GM12874 (cell line): ENCODE measurements around the gene ACYP1.

ENCODE experiments used
- TF ChIP-seq, protein P1 (sequence below): IDR thresholded peaks from 2 replicates; pipeline ENCODE4 v1.5.1; 2011; ENCODE audit warnings: low read depth, mild to moderate bottlenecking, control low read depth, low read length, moderate library complexity; ENCODE audit not compliant: insufficient read depth

Gene ACYP1

DNA sequence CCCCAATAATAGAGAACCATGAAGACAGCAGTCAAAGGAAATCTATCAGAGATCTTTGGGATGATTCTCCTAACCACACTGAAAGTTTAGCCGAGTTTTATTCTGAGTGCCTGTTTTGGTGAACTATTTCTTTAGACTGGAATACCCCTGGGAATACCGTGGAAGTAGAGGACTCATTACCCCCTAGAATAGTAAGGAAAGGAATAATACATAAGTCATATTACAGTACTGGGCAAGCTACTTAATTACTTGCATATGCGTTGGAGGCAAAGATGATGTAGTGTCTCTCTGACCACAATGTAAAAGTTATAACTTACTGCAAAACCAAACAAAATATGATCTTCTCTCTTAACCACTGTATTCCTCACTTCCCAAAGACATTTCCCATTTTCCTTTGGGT is 31.1 kb upstream of the ACYP1 start:
- TF ChIP-seq, protein P1, sequence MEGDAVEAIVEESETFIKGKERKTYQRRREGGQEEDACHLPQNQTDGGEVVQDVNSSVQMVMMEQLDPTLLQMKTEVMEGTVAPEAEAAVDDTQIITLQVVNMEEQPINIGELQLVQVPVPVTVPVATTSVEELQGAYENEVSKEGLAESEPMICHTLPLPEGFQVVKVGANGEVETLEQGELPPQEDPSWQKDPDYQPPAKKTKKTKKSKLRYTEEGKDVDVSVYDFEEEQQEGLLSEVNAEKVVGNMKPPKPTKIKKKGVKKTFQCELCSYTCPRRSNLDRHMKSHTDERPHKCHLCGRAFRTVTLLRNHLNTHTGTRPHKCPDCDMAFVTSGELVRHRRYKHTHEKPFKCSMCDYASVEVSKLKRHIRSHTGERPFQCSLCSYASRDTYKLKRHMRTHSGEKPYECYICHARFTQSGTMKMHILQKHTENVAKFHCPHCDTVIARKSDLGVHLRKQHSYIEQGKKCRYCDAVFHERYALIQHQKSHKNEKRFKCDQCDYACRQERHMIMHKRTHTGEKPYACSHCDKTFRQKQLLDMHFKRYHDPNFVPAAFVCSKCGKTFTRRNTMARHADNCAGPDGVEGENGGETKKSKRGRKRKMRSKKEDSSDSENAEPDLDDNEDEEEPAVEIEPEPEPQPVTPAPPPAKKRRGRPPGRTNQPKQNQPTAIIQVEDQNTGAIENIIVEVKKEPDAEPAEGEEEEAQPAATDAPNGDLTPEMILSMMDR, result no peak

- TF ChIP-seq, protein P1, result no peak
These were observed 28.9 kb upstream of the ACYP1 start for GRCh38 chr14:75092698-75093097.

DNA sequence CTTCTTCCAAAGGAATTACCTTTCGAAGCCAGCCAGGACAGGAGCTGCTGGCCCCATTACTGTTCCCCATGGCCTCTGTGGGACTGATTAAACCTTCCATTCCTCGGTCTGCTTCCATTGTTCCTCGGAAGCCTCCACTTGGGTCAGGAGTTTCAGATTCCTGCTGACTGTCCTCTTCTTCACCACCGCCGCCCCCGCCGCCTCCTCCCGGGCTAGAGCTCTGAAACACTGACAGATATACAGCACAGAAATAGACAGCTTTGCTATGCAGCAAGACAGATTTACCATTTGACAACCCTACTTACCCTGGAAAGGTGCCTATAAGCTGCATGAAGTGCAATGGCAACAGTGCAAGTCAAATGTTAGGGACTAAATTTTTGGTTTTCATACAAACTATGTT is 27.4 kb upstream of the ACYP1 start:
- TF ChIP-seq, protein P1, result no peak

DNA sequence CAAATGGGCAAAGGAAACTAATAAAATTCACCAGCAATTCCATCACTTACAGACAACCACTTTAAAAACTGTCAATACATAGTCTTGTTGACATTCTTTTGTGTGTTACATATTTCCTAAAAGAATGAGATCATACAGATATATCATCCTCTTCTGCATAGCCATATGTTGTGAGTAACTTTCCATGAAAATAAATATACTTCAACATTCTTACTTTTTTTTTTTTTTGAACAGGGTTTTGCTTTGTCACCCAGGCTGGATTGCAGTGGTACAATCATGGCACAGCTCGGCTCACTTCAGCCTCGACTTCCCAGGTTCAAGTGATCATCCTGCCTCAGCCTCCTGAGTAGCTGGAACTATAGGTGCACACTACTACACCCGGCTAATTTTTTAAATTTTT is 26.5 kb upstream of the ACYP1 start:
- TF ChIP-seq, protein P1, result no peak

GRCh38 chr14:75088566-75089373 is 24.9 kb upstream of the ACYP1 start:
- TF ChIP-seq, protein P1, result peak; percentile 51

GRCh38 chr14:75088153-75088552 is 24.3 kb upstream of the ACYP1 start:
- TF ChIP-seq, protein P1, result no peak

- TF ChIP-seq, protein P1, result no peak
These were observed 20.7 kb upstream of the ACYP1 start for GRCh38 chr14:75084513-75084912.
